GM19467 (cell line): ENCODE measurements around the gene ADGRD1.

Source experiments
- ATAC-seq: cut with Tn5 transposase; IDR thresholded peaks from one replicate; pipeline ENCODE4 v1.9.1; 2021; ENCODE audit warnings: mild to moderate bottlenecking, moderate library complexity; ENCODE audit not compliant: unreplicated experiment

ADGRD1 gene

DNA sequence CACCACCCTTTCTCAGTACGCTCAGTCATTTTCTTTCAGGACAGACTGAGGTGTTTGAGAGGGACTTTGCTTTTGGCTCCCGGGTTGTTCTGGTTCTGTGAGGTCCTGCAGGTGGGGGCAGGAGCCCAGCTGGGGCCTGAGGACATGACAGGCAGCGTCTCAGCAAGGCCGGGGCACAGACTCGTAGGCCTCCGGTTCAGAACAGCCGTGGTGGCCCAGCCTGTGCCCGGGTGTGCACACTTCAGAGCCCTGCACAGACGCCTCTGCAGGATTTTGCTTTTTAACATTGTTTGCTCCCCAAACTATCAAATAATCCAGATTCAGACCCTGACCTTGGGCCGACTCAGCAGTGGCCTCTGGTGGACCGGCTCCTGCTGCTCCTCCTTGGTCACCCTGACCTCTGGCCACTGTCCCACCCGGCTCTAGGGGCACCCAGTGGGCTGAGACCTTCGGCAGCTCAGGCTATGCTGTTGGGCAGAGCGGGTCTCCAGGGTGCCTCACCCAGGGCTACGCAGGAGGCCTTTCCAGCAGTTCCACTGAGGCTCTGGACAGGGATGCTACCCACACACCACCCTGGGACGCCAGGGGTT is 65.2 kb downstream of the ADGRD1 start:
- ATAC-seq = no peak

DNA sequence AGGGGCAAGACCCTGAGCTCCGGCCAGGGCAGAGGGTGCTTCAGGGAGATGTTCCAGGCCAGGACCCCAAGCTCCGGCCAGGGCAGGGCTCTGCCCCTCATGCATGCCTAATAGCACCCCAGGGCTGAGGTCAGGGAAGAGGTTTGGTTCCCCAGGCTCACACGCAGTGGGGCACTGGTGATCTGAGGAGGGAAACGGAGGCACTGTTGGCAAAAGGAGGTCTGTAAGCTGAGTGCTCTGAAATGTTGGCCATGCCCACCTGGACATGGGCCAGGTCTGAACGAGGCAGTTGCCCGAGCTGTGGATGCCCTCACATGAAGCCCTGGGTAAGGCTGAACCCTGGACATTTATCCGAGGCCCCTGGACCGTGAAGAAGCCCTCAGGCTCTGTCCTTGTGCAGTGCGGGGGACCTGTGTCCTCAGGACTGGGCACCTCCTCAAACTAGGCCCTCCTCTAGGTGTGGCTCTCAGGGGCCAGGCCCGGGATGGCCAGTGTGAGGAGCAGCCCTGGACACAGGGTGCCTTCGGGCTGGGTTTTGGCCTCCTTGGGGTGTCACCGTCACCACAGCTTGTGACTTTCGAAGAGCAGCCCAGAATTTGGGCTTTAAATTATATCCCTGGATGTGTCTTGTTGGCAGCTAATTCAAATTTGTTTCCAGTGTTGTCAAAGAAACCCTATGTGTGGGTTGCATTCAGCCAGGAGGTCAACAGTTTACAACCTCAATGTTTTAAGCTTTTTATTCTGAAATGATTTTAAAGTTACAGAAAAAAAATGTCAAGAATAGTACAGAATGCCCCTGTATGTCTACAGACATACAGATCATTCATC is 66.8 kb downstream of the ADGRD1 start:
- no peak for ATAC-seq

DNA sequence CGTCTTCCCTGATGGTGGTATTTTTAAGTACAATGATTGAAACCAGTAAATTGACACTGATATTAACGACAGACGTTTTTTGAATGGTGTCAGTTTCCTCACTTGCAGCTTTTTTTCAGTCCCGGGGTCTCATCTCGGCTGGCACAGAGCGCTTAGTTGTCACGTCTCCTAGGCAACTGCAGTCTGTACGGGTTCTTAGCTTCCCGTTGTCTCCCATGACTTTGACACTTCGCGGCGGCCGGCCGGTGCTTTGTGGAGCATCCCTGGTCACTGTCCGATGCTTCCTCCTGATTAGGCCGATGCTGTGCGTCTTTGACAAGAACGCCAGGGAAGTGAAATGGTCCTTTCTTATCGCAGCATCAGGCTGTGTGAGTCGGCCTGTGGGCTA is 67.4 kb downstream of the ADGRD1 start:
- ATAC-seq = no peak

DNA sequence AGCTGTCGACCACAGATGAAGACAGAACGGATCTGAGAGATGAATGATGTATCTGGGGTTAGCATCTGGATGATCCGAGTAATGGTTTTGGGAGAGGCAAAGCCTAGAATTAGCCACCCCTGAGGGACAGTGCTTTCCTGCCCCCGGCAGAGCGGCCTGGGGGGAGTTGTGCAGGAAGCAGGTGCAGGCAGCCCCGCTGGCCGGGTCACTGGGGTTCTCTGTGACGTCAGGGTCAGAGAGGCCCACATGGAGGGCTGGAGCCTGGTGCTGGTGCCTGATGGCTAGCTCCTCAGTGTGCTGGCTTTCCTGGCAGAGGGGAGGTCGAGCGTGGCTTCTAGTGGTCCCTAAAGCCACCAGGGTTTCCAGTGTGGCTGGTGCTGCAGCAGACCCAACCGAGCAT is 70.3 kb downstream of the ADGRD1 start:
- no peak for ATAC-seq

DNA sequence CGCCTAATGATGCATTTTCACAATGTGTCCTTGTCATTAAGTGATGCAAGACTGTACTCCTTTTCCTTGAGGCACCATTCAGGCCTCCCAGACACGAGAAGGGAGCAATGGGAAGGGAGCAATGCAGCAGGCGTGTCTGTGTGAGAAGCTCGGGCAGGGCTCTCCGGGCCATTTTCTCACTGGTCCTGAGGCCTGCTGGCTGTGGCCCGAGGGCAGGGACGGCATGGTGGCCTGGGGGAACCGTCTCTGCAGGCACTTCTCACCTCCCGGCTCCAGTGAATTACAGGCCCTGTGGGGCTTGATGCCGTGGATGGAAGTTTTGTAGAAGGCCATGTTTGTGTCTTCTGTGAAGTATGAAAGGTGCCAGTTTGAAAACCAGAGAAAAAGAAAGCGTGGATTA is 71.0 kb downstream of the ADGRD1 start:
- ATAC-seq = no peak

DNA sequence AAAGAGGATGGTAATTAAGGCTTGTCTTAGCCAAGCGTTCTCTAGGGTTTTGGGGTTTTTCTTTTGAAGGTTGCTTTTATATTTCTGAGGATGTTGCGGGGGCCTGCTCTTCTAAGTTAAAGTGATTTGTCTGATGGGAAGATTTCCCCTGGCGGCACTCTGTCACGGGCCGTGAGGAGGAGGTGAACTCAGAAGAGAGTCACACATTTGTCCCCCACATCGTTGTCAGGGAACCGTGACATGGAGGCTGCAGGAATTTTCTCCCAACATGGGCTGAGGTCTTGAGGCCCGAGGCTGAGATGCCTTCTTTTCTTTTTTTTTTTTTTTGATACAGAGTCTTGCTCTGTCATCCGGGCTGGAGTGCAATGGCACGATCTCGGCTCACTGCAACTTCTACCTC is 71.5 kb downstream of the ADGRD1 start:
- ATAC-seq = no peak

DNA sequence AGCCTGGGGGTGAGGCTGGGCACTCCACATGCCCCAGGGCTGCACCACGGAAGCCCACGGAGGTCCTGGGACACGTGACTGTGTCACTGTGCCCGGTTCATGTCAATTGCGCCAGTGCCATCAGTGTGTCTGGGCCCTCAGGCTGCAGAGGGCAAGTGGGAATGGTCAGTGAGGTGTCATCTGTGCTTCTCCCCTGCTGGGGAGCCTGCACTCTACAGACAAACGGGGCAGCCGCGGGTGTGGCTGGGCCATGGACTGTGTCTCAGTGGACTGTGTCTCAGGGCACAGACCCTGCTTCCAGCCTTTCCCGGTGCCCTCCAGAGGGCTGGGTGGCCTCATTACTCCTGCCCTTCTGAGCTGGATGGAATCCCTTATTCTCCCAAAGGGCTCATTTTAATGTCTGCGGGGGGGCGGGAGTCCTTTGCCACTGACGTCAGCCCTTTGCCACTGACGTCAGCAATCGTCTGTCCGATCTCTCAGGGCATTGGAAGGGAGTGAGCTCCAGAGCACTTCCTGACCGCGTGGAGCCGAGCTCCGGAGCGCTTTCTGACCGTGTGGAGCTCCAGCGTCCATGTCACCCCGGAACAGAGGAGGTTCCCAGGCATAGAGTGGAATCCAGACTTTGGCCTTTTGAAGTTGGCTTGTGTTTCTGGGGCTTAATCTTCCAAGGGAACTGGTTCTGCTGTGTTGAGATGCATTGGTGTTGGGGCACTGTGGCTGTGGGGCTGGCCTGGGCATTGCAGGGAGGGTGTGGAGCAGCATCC is 72.4 kb downstream of the ADGRD1 start:
- no peak for ATAC-seq

DNA sequence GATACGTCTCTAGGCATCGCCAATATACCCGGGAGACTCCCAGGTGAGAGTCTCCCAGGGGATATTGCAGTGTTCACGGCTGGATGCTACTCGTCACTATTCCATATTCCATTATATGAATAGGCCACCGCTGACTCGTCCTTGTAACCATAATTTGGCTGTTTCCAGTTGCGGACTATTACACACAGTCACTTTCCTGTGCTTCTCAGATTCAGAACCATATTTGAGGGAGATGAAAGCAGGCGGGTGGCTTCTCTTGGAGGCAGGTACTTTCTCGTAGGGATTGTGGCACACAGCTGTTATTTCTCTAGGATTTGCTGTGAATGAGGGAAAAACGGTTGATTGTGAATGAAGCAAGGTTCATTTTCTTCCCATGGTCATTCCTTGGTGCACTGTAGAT is 73.0 kb downstream of the ADGRD1 start:
- ATAC-seq = no peak

DNA sequence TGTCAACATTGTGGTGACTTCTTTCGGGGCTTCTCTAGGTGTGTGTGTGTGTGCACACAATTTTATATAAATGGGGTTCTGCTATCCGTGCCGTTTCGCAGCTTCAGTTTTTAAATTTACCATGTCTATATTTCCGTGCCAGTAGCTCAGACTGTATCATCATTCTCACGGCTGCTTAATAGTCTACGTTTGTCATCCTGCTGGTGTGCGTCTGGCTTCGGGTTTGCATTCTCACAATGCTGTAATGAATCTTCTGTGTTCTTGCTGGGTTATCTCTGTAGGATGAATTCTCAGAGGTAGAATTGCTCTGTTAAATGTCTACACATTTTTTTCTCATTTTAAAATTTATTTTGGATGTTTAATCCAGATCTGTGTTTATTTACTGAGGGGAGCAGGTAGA is 73.6 kb downstream of the ADGRD1 start:
- no peak for ATAC-seq

DNA sequence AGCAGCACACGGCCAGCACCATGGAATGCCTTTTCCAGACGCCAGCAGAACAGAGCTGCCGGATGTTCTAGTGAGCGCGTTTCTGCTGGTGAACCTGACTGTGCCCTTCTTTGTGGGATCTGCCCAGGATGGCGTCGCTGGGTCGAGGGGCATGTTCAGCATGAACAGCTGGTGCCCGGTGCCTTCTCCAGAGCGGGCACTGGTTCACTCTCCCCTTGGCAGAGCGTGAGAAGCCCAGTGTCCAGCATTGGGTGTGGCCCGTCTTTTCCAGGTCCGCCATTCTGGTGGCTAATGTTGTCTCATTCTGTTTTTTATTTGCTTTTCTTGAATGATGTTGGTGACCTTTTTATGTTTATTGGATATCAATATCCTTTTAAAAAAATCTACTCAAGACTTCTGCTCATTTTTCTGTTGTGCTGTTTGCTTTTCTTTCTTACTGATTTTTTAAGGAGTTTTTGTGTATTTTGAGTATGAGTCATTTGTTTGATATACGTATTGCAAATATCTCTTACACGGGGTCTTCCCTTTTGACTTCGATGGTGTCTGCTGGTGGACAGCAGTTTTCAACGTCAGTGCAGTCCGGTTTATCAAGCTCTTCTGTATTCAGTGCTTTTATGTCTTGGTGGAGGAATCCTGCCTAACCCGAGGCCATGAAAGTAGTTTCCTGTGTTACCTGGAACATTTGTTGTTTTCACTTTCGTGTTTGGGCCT is 74.3 kb downstream of the ADGRD1 start:
- ATAC-seq = no peak

DNA sequence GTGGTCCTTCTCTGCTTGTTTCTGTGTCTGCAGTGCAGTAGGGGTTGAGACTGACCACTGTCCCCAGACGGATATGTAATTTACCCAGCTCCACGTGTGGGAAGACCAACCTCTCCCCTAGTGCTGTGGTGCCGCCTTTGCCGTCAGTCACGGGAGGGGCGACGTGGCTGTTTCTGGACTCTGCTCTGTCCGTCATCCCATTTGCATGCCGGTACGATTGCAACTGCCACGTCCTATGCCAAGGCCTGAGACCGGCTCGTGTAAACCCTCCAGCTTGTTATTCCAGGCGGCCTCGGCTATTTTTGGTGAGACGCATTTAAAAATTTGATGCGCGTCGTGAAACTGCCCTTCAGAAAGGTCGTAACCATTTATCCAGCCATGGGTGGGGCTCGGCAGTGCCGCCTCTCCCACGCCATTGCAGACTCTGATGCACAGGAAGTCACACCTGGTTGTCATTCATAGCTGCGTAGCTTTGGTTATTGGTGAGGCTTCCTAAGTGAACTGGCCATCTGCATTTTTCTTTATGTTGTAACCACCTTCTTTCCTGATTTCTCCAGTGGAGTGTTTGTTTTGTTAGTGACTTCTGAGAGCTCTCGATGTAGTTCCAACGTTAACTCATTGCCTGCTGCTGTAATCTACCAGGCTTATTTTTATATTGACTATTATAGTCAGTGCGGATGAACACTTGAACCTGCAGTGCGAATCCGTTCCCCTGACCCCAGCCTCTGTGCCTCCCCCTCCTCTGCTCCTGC is 75.1 kb downstream of the ADGRD1 start:
- ATAC-seq = no peak

DNA sequence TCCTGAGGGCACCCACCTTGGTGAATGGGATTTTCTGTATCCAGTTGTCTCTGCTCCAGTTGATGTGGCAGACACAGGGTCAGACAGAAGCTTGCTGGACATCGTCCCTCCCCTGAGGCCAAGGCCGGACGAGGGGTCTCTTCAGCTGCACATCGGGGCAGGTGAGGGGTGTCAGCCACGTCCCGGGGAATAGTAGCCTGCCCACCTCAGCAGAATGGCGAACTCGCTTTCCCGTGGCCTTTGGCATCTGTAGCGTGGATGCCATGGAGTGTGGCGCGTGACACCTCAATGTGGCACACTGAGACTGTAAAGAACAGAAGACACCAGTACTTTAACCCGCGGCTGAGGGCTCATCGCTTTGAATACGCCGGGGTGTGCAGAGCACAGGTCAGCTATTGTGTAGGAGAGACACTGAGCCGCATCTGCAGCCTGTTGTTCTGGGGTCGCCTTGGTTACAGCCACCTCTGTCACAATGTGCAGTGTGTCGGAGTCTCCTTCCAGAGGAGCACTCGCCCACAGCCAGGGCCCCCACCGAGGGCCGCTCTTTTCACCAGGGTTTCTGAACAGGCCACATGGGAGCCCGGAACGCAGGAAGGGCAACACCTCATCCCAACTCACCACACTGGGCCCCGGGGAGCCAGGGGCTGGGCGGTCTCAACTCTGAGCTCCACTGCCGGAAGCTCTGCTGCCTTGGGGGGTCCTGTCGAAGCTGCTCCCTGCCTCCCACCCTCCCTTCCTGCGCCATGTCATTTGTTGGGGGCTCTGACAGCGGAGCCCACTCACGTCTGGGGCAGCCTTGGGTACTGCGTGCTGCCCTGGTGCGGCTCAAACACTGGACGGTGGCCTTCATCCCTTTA is 77.0 kb downstream of the ADGRD1 start:
- no peak for ATAC-seq

DNA sequence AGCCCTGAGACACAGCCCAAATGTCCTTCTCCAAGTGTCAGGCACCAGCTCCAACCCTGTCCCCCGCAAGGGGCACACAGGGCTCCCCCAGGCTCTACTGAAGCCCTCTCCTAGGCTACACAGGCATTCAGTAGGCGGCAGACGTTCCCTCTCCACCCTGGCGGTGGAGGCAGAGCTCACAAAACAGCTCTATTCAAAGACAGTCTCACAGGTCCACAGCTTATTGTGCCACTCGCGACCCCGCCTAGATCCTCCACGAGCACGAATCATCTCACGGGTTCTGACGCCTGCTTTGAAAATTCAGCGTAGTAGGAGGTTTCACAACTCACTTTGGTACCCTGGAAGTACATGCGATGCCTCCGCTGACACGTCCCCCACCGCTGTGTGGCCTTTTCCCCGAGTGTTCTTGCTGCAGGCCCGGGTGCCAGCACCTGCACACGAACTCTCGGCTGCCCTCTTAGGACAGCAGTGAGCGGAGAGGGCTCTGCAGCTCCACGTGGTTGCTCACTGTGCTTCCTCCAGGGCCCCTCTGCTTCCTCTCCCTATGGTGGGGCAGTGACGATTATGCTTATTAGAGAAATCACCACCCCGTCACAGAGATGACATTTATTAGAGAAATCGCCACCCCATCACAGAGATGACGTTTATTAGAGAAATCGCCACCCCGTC is 78.5 kb downstream of the ADGRD1 start:
- no peak for ATAC-seq

DNA sequence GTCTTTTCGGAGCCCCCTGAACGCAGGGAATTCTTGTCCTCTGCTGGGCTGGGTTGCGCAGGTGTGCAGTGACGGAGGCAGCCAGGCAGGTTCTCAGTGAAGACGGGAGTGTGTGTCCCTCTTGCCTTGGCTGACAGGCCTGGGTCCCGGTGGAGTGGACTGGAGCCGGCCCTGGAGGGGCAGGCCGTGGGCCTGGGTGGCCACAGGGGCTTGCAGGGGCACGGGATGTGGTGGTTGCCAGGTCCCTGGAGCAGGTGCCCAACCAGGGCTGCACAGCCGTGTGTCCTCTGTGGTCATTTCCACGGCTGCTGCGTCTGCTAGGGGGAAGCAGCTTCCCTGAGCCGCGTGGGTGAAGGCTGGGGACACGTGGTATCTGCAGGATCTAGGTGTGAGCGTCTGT is 79.8 kb downstream of the ADGRD1 start:
- no peak for ATAC-seq

DNA sequence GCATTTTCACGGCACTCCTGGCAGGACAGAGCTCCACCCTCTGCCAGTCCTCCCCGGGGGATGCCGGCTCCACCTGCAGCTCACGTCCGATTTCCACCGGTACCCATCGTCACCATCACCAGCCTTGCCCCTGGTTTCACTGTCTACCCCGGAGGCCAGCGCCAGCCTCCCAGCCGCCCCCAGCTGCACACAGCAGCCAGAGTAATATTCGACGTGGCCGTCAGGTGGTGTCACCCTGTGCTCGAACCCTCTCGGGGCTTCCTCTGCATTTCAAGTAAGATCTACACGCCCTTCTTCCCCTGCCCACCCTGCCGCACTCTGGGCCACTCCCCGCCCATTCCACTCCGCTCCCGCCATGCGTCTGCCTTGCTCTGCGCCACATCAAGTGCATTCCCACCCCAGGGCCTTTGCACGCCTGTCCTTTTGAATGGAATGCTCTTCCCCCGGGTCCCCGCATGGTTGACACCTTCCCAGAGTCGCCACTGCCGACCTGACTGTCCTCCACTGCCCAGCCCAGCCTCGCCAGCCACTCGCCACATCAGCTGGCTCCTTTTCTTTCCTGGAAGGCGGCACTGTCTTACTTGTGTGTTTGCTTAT is 80.3 kb downstream of the ADGRD1 start:
- ATAC-seq = no peak

DNA sequence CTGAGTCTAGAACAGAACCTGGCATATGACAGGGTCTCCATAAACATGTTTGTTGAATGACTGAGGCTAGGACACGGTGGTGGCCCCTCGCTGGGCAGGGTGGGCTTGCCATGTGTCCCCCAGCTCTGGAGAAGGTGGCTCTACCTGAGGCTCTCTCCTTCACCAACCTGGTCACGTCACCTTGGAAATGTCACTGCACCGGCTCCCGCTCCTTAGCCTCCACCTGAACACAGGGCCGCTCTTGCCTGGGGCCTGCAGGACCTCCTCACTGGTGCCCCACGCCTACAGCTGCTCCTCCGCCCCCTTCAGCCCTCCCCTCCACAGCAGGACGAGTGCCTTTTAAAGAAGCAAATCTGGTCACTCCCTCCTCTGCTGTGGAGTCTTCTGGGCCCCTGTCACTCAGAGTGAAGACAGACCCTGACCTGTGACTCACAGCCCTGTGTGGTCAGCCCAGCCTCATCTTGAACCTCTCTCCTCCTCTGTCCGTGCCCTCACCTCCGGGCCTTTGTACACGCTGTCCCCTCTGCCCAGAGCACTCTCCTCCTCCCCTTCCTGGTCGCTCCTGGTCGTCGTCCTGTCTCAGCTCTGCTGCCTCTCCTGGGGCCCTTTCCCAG is 81.0 kb downstream of the ADGRD1 start:
- ATAC-seq = no peak

DNA sequence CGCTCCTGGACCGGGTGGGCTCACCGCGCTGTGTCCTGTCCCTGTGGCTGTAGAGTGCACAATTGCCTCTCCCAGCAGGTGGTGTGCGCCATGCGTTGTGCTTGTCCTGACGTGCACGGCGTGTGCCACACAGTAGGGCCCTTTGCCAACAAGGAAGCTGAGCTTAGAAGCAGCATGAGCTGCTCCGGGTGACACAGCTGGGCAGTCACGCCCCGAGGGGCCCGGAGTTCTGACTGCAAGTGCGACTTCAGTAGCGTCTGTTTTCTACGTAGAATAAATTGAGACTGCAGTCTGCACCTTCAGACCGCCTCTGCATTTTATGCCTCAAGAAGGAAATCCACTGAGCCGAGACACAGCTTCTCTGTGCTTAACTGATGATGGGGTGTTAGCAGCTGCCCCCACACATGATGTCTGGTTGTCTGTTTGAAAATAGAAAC is 81.6 kb downstream of the ADGRD1 start:
- ATAC-seq = no peak

DNA sequence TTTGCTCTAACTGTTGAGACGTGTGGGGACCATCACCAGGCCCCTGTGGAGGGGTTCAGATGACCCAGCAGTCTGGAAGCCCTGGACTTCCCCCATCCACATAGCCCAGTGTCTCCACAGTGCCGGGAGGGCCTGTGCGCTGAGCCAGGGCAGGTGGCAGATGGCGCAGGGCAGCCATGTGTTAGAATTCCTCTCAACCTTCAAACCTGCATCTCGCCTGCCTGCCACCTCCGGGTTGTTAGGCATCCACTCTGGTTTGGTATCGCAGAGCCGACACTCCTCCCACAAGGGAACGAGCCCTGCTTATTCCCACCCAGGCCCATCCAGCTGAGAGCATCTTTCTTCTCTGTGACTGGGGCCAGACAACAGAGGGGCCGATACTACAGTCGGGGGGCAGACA is 84.5 kb downstream of the ADGRD1 start:
- ATAC-seq = no peak
